SU-DHL-6 (cell line): ENCODE measurements around the gene DENND5B.

ENCODE experiments used
- EZH2phosphoT487 ChIP-seq: fragments of 200-600 bp; sonication (generic), shearing (Covaris generic); conservative IDR thresholded peaks from 2 replicates; pipeline ENCODE4 v1.6.1; 2018; ENCODE audit warnings: mild to moderate bottlenecking, antibody characterized with exemption, low read length, moderate library complexity, mixed read lengths
- TF ChIP-seq, protein P1 (sequence below): fragments of 200-600 bp; sonication (generic); IDR thresholded peaks from one replicate; pipeline ENCODE4 v1.5.1; 2017; ENCODE audit warnings: antibody characterized with exemption, mild to moderate bottlenecking, low read length, moderate library complexity; ENCODE audit not compliant: insufficient read depth, poor library complexity, severe bottlenecking

DNA sequence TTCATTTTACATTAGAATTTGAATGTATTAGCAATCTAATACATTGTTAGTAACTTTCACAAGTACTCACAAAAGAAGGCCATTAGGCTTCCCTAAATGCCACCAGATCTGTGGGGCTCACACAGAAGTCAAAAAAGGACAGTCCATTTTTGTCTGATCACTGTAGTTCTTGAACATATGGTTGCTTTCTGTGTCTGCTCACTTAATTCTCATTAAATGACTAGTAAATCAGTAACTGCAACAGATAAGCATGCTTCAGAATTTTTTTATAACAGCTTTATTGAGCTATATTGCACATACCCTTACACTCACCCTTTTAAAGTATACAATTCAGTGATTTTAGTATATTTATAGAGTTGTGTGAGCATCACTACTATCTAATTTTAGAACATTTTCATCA, 71.4 kb downstream of the DENND5B start:
- TF ChIP-seq, protein P1, sequence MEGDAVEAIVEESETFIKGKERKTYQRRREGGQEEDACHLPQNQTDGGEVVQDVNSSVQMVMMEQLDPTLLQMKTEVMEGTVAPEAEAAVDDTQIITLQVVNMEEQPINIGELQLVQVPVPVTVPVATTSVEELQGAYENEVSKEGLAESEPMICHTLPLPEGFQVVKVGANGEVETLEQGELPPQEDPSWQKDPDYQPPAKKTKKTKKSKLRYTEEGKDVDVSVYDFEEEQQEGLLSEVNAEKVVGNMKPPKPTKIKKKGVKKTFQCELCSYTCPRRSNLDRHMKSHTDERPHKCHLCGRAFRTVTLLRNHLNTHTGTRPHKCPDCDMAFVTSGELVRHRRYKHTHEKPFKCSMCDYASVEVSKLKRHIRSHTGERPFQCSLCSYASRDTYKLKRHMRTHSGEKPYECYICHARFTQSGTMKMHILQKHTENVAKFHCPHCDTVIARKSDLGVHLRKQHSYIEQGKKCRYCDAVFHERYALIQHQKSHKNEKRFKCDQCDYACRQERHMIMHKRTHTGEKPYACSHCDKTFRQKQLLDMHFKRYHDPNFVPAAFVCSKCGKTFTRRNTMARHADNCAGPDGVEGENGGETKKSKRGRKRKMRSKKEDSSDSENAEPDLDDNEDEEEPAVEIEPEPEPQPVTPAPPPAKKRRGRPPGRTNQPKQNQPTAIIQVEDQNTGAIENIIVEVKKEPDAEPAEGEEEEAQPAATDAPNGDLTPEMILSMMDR: no peak
- no peak for TF ChIP-seq EZH2phosphoT487
